GM23338 (cell line): ENCODE measurements around the gene VENTX. TPM values are rescaled to one million over a fixed set of nuclear protein-coding genes. Genes with fewer than 3 reads are reported as not detected.

Source experiments
- ATAC-seq: fragments of 200-7000 bp; cut with Tn5 transposase; 3 replicates; pipeline ENCODE4 v1.9.1; 2020
- DNase-seq: peaks from one replicate; pipeline ENCODE4 v3.0.0-alpha.2; 2015; ENCODE audit warnings: low spot score
- H2AFZ ChIP-seq: fragments of 200-600 bp; sonication (generic); 2 replicates; pipeline ENCODE4 v1.8.0; 2016; ENCODE audit warnings: antibody characterized with exemption, mild to moderate bottlenecking, moderate library complexity
- H3F3A ChIP-seq: fragments of 200-600 bp; sonication (generic); replicated peaks from 2 replicates; pipeline ENCODE4 v1.8.0; 2017; ENCODE audit warnings: antibody characterized with exemption, mixed run types, low read depth
- H3K27ac ChIP-seq: fragments of 200-600 bp; sonication (generic); 2 replicates; pipeline ENCODE4 v1.6.1; 2016; ENCODE audit warnings: low read depth
- H3K27me3 ChIP-seq: fragments of 200-600 bp; sonication (generic); 2 replicates; pipeline ENCODE4 v1.8.0; 2016; ENCODE audit warnings: mild to moderate bottlenecking, mixed run types, moderate library complexity; ENCODE audit not compliant: insufficient read depth
- H3K36me3 ChIP-seq: fragments of 200-600 bp; sonication (generic); 2 replicates; pipeline ENCODE4 v1.8.0; 2016; ENCODE audit warnings: mild to moderate bottlenecking; ENCODE audit not compliant: insufficient read depth
- H3K4me1 ChIP-seq: fragments of 200-600 bp; sonication (generic); 2 replicates; pipeline ENCODE4 v1.8.0; 2016; ENCODE audit warnings: mild to moderate bottlenecking, moderate library complexity; ENCODE audit not compliant: insufficient read depth
- H3K4me2 ChIP-seq: fragments of 200-600 bp; sonication (generic); 2 replicates; pipeline ENCODE4 v1.7.1; 2017; ENCODE audit warnings: mixed run types
- H3K4me3 ChIP-seq: fragments of 200-600 bp; sonication (generic); 2 replicates; pipeline ENCODE4 v1.6.1; 2016; ENCODE audit warnings: mixed run types
- H3K79me2 ChIP-seq: fragments of 200-600 bp; sonication (generic); replicated peaks from 2 replicates; pipeline ENCODE4 v1.8.0; 2017; ENCODE audit warnings: mild to moderate bottlenecking; ENCODE audit not compliant: insufficient read depth
- H3K9me2 ChIP-seq: fragments of 200-600 bp; sonication (generic); 2 replicates; pipeline ENCODE4 v1.8.0; 2017; ENCODE audit not compliant: insufficient read depth
- H4K20me1 ChIP-seq: fragments of 200-600 bp; sonication (generic); replicated peaks from 2 replicates; pipeline ENCODE4 v1.8.0; 2017; ENCODE audit warnings: mild to moderate bottlenecking; ENCODE audit not compliant: insufficient read depth
- H3K27ac Mint-ChIP-seq: 2 replicates; pipeline ENCODE4 v1.8.0; 2020; ENCODE audit warnings: inconsistent platforms, mild to moderate bottlenecking, moderate library complexity, mixed read lengths
- H3K27me3 Mint-ChIP-seq: 3 replicates; pipeline ENCODE4 v1.8.0; 2022; ENCODE audit warnings: low read depth, mild to moderate bottlenecking, moderate library complexity, mixed read lengths, inconsistent platforms; ENCODE audit not compliant: insufficient read depth, poor library complexity
- H3K36me3 Mint-ChIP-seq: 3 replicates; pipeline ENCODE4 v1.8.0; 2021; ENCODE audit warnings: low read depth, mild to moderate bottlenecking, inconsistent platforms, moderate library complexity, mixed read lengths
- H3K4me1 Mint-ChIP-seq: 3 replicates; pipeline ENCODE4 v1.8.0; 2020; ENCODE audit warnings: mild to moderate bottlenecking, inconsistent platforms, mixed read lengths
- H3K4me3 Mint-ChIP-seq: 3 replicates; pipeline ENCODE4 v1.8.0; 2021; ENCODE audit warnings: moderate library complexity, mild to moderate bottlenecking, inconsistent platforms, mixed read lengths
- H3K9me3 Mint-ChIP-seq: 3 replicates; pipeline ENCODE4 v1.8.0; 2020; ENCODE audit warnings: moderate library complexity, mild to moderate bottlenecking, inconsistent platforms, mixed read lengths
- CTCF ChIP-seq, 2 experiments: fragments of 200-600 bp in 1 of 2; sonication (generic) in 1 of 2; conservative IDR thresholded peaks; 2 replicates each; pipeline versions ENCODE4 v1.5.1 to v1.6.1; 2016 to 2017; ENCODE audit warnings: antibody characterized with exemption in 2 of 2, low read depth in 2 of 2, mild to moderate bottlenecking in 2 of 2, moderate library complexity in 1 of 2
- ETS1 ChIP-seq: IDR thresholded peaks from 2 replicates; pipeline ENCODE4 v1.6.1; 2016; ENCODE audit warnings: antibody characterized with exemption
- EZH2 ChIP-seq: fragments of 200-600 bp; sonication (generic); IDR thresholded peaks from one replicate; pipeline ENCODE4 v1.8.0; 2017; ENCODE audit warnings: antibody characterized with exemption, mild to moderate bottlenecking, low read depth; ENCODE audit not compliant: unreplicated experiment
- NANOG ChIP-seq: IDR thresholded peaks from 2 replicates; pipeline ENCODE4 v1.6.1; 2016; ENCODE audit warnings: antibody characterized with exemption, borderline replicate concordance
- STAT1 ChIP-seq: IDR thresholded peaks from one replicate; pipeline ENCODE4 v1.6.1; 2016; ENCODE audit warnings: antibody characterized with exemption; ENCODE audit not compliant: unreplicated experiment
- ZNF462 ChIP-seq: fragments of 250-450 bp; sonication (Bioruptor Pico); IDR thresholded peaks from 2 replicates; pipeline ENCODE4 v1.5.0; 2020; ENCODE audit warnings: mild to moderate bottlenecking, moderate library complexity
- polyA plus RNA-seq: library from polyadenylated mRNA; unstranded; fragments of >200 nt; fragmentation: Nextera tagmentation; extraction: Ambion mirVana; gene quantifications from 2 replicates; pipeline ENCODE4 v1.2.1, GENCODE V29; 2016
- total RNA-seq: library from RNA; depleted of rRNA; stranded (reverse); fragments of >200 nt; shearing (Covaris generic); gene quantifications from 2 replicates; pipeline ENCODE4 v1.2.3, GENCODE V29; 2014

The VENTX gene
- total and polyA plus RNA-seq, 2 experiments from 2014 or later, result 4.8 to 8.1 TPM

- H3K27ac ChIP-seq, result no peak overlapping the region
- DNase-seq, result peak; percentile 48
- H3K4me3 Mint-ChIP-seq, result no peak overlapping the region
Measured at GRCh38 chr10:133196936-133197758, 40.5 kb upstream of the VENTX start.

GRCh38 chr10:133197786-133198185 is 39.9 kb upstream of the VENTX start:
- Histone ChIP-seq H3K27me3 (no peaks in the 10 kb centered on the region), H3K9me2 (no peaks in the 10 kb centered on the region), H2AFZ (no peak overlapping the region), H3K4me1 (no peaks in the 10 kb centered on the region), H3K27ac (no peak overlapping the region), H3K4me3 (no peak overlapping the region), H4K20me1 (no peaks in the 10 kb centered on the region), H3K4me2 (no peak overlapping the region), H3K36me3 (no peaks in the 10 kb centered on the region), H3F3A (no peaks in the 10 kb centered on the region), H3K79me2 (no peaks in the 10 kb centered on the region)
- H3K4me1 Mint-ChIP-seq, result no peaks in the 10 kb centered on the region
- no peak overlapping the region for H3K27ac Mint-ChIP-seq
- no peak overlapping the region for H3K4me3 Mint-ChIP-seq
- ATAC-seq (no peak), DNase-seq (no peak)
- no peaks in the 10 kb centered on the region for H3K36me3 Mint-ChIP-seq
- H3K27me3 Mint-ChIP-seq, result peaks cover 3% of the 10 kb centered on the region
- peaks cover 11% of the 10 kb centered on the region for H3K9me3 Mint-ChIP-seq
- TF ChIP-seq NANOG (no peak), CTCF (conservative IDR thresholded peaks at IDR 0.05; ENCODE audit: low read depth in 2 of 2) (no peak), ETS1 (no peak), ZNF462 (CRISPR knock-in tag) (no peak), EZH2 (no peak)

More at GRCh38 chr10:133196936-133197758, 40.5 kb upstream of the VENTX start:
- Mint-ChIP-seq H3K27ac (no peak overlapping the region), H3K9me3 (peaks cover 17% of the 10 kb centered on the region), H3K27me3 (peaks cover 3% of the 10 kb centered on the region), H3K36me3 (peaks cover 6% of the 10 kb centered on the region; the same call in 2 of the 3 replicates), H3K4me1 (no peaks in the 10 kb centered on the region)
- H3F3A ChIP-seq, result no peaks in the 10 kb centered on the region
- H2AFZ ChIP-seq, result no peak overlapping the region
- H3K79me2 ChIP-seq, result no peaks in the 10 kb centered on the region
- H3K27me3 ChIP-seq, result no peaks in the 10 kb centered on the region
- peak; percentile 22 to 63; a peak in 2 of 4 replicates for TF ChIP-seq CTCF (conservative IDR thresholded peaks at IDR 0.05; ENCODE audit: low read depth in 2 of 2)
- TF ChIP-seq STAT1, result no peak
- H3K4me3 ChIP-seq, result no peak overlapping the region
- H3K36me3 ChIP-seq, result no peaks in the 10 kb centered on the region
- no peaks in the 10 kb centered on the region for H4K20me1 ChIP-seq
- no peaks in the 10 kb centered on the region for H3K9me2 ChIP-seq
- H3K4me2 ChIP-seq, result no peak overlapping the region
- peak; percentile 65 for ATAC-seq
- no peaks in the 10 kb centered on the region for H3K4me1 ChIP-seq
